IMR-90 (cell line): ENCODE results near the gene PLA2G4B.

Experiments
- BHLHE40 ChIP-seq: fragments of 150-350 bp; IDR thresholded peaks from 2 replicates; pipeline ENCODE4 v1.6.1; 2016; ENCODE audit warnings: mild to moderate bottlenecking, low read depth, low read length
- CEBPB ChIP-seq: IDR thresholded peaks from 2 replicates; pipeline ENCODE4 v1.6.1; 2012; ENCODE audit warnings: low read depth, low read length, improper control_type of control experiment
- CHD1 ChIP-seq: IDR thresholded peaks from 2 replicates; pipeline ENCODE4 v1.6.1; 2012; ENCODE audit warnings: low read depth, low read length, improper control_type of control experiment
- FOS ChIP-seq: fragments of 150-350 bp; IDR thresholded peaks from 2 replicates; pipeline ENCODE4 v1.6.1; 2016; ENCODE audit warnings: low read depth, low read length
- NFE2L2 ChIP-seq: fragments of 150-350 bp; IDR thresholded peaks from 2 replicates; pipeline ENCODE4 v1.6.1; 2016; ENCODE audit warnings: low read depth, mild to moderate bottlenecking, low read length
- POLR2A ChIP-seq: IDR thresholded peaks from 2 replicates; pipeline ENCODE4 v1.6.1; 2012; ENCODE audit warnings: mild to moderate bottlenecking, low read depth, low read length
- RCOR1 ChIP-seq: IDR thresholded peaks from 2 replicates; pipeline ENCODE4 v1.6.1; 2012; ENCODE audit warnings: mild to moderate bottlenecking, low read length, improper control_type of control experiment; ENCODE audit not compliant: insufficient replicate concordance
- RFX5 ChIP-seq: IDR thresholded peaks from 2 replicates; pipeline ENCODE4 v1.8.0; 2012; ENCODE audit warnings: low read depth, mild to moderate bottlenecking, low read length, moderate library complexity
- TF ChIP-seq, protein P1 (sequence below): conservative IDR thresholded peaks from 2 replicates; pipeline ENCODE4 v1.5.1; 2012; ENCODE audit warnings: mild to moderate bottlenecking, low read depth, low read length, improper control_type of control experiment
- TF ChIP-seq, protein P2 (sequence below): fragments of 150-350 bp; IDR thresholded peaks from 2 replicates; pipeline ENCODE4 v1.6.1; 2017; ENCODE audit warnings: mild to moderate bottlenecking, antibody characterized with exemption, low read length, low read depth
- TF ChIP-seq, protein P3 (sequence below): fragments of 150-350 bp; IDR thresholded peaks from 2 replicates; pipeline ENCODE4 v1.6.1; 2016; ENCODE audit warnings: low read depth, mild to moderate bottlenecking, low read length, moderate library complexity, borderline replicate concordance

DNA sequence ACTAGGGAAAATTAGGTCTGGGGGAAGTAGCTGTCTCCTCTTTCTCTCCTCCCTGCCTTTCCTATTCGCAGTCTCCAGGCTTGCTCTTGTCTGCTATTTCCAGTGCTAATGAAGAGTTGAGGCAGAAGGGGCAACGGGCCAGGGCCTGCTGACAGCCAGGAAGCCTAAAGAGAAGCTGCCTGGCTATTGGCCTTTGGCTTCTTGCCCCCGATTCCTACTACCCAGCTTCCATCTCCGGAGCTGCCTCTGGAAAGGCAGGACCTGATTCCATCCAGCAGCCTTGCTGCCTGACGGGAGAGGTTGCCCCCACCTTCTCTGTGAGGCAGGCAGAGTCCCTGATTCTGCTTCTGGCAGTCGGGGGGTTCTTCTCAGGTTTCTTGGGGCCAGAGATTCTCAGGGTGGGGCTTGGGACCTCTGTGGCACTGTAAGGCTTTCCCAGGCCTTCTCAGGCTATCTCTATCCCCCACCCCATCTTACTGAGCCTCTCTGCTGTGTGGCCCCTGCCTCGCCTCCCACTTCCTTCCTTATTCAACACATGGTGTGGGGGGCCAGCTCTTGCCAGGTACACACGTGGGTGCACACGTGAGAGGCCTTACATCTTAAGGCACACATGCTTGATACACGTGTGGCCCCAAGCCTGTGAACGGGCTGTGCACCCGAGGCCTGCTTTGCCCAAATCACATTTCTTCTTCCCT lies 29.0 kb upstream of the PLA2G4B start:
- TF ChIP-seq, protein P1, sequence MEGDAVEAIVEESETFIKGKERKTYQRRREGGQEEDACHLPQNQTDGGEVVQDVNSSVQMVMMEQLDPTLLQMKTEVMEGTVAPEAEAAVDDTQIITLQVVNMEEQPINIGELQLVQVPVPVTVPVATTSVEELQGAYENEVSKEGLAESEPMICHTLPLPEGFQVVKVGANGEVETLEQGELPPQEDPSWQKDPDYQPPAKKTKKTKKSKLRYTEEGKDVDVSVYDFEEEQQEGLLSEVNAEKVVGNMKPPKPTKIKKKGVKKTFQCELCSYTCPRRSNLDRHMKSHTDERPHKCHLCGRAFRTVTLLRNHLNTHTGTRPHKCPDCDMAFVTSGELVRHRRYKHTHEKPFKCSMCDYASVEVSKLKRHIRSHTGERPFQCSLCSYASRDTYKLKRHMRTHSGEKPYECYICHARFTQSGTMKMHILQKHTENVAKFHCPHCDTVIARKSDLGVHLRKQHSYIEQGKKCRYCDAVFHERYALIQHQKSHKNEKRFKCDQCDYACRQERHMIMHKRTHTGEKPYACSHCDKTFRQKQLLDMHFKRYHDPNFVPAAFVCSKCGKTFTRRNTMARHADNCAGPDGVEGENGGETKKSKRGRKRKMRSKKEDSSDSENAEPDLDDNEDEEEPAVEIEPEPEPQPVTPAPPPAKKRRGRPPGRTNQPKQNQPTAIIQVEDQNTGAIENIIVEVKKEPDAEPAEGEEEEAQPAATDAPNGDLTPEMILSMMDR: no peak
- TF ChIP-seq BHLHE40 (no peak), POLR2A (no peak), RFX5 (no peak), CEBPB (no peak), NFE2L2 (no peak), RCOR1 (no peak), FOS (no peak), CHD1 (no peak)
- TF ChIP-seq, protein P2, sequence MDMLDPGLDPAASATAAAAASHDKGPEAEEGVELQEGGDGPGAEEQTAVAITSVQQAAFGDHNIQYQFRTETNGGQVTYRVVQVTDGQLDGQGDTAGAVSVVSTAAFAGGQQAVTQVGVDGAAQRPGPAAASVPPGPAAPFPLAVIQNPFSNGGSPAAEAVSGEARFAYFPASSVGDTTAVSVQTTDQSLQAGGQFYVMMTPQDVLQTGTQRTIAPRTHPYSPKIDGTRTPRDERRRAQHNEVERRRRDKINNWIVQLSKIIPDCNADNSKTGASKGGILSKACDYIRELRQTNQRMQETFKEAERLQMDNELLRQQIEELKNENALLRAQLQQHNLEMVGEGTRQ: no peak
- TF ChIP-seq, protein P3, sequence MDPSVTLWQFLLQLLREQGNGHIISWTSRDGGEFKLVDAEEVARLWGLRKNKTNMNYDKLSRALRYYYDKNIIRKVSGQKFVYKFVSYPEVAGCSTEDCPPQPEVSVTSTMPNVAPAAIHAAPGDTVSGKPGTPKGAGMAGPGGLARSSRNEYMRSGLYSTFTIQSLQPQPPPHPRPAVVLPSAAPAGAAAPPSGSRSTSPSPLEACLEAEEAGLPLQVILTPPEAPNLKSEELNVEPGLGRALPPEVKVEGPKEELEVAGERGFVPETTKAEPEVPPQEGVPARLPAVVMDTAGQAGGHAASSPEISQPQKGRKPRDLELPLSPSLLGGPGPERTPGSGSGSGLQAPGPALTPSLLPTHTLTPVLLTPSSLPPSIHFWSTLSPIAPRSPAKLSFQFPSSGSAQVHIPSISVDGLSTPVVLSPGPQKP: no peak
